ENCODE results near the gene VPS52.
A peak's percentile ranks its signal among the peaks of the same experiment; 100 is the strongest.

Gene VPS52, protein sequence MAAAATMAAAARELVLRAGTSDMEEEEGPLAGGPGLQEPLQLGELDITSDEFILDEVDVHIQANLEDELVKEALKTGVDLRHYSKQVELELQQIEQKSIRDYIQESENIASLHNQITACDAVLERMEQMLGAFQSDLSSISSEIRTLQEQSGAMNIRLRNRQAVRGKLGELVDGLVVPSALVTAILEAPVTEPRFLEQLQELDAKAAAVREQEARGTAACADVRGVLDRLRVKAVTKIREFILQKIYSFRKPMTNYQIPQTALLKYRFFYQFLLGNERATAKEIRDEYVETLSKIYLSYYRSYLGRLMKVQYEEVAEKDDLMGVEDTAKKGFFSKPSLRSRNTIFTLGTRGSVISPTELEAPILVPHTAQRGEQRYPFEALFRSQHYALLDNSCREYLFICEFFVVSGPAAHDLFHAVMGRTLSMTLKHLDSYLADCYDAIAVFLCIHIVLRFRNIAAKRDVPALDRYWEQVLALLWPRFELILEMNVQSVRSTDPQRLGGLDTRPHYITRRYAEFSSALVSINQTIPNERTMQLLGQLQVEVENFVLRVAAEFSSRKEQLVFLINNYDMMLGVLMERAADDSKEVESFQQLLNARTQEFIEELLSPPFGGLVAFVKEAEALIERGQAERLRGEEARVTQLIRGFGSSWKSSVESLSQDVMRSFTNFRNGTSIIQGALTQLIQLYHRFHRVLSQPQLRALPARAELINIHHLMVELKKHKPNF

GRCh38 chr6:33271468-33272274 lies at the start of gene VPS52, which contains the start of gene RPS18:
Gene VPS52 (minus strand): TSS chr6:33271876. CDS start chr6:33271675, 201 bp downstream.
Gene RPS18 (plus strand): TSS chr6:33272075. CDS start chr6:33272120, 45 bp downstream.
- peak; percentile 94 for DNase-seq (ENCODE audit: low spot score)

DNA sequence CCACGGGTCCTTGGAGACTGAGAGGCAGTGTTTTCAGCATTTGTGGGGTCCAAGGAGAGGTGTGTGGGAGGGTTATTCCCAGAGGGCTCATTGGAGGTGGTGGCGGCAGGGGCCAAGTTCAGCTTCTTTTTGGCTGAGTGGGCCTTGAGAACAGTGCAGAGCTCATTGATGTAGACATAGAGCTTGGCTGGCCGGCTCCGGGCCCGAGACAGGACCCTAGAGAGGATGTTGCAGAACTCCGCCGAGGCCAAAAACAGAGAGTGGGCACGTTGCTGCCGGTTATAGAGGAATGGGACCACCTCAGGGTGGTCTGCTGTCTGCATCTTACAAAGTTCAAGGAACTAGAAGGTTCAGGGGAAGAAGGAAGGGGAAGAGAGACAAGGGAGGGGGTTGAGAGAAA lies 49.6 kb upstream of the VPS52 start:
- no peak for DNase-seq (ENCODE audit: low spot score)

- DNase-seq (ENCODE audit: low spot score) = peak; percentile 84
These were observed 48.9 kb upstream of the VPS52 start for GRCh38 chr6:33320315-33321181.

DNA sequence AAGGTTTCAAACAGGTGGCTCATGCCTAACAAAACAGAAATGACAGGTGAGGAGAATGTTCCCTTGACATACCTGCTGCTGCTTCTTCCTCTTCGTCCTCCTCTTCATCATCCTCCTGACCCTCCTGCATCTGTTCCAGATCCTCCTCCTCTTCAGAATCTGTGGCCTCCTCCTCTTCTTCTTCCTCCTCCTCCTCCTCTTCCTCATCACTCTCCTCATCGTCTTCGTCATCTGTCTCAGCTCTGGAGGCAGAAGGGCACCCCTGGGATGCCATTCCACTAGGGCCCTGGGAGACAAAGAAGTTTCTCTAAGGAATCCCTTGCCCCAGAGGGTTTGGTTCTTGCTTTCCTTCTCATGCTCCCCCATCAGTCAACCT lies 48.3 kb upstream of the VPS52 start:
- DNase-seq (ENCODE audit: low spot score) = no peak

- no peak for DNase-seq (ENCODE audit: low spot score)
These were observed 46.9 kb upstream of the VPS52 start for GRCh38 chr6:33318426-33319073.

- DNase-seq (ENCODE audit: low spot score) = peak; percentile 94
These were observed 46.2 kb upstream of the VPS52 start, which contains the start of gene ZBTB22 for GRCh38 chr6:33317669-33318425. Gene ZBTB22 (minus strand): TSS chr6:33317744. CDS start chr6:33316916, 828 bp downstream.

- peak; percentile 94 for DNase-seq (ENCODE audit: low spot score)
These were observed 45.7 kb upstream of the VPS52 start for GRCh38 chr6:33317419-33317668.

DNA sequence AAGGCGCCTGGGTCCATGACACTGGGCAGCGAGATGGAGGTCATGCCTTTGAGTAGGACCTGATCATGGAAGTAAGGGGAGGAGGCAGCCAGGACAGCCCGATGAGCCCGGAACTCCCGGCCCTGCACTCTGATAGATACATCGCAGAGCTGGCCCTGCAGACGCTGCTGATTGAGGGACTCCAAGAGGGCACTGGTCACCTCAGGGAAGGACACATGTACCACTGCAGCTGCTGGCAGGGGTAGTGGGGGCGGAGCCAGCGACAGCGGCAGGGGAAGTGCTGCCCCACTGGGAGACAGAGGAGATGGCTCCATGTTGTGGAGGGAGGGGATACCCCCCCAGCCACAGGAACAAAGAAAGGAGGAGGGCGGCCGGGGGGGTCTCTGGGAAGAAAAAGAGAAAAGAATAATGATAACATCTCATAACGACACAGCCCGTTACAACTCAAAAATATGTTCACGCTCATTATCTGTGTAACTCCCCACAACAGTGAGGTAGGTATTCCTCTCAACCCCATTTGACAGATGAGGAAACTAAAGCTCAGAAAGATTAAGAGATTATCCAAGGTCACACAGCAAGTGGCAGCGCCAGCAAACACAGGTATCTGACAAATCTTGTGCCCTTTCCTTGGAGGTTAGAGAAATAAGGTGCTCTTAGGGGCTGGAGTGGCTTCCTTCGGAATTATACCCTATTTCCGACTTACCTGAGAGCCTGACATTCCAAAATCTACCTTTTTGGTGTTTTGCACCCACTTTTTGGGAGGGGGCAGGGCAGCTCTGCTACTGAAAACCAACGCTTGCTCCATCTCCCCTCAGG lies 45.1 kb upstream of the VPS52 start:
- no peak for DNase-seq (ENCODE audit: low spot score)

- DNase-seq (ENCODE audit: low spot score) = no peak
These were observed 44.3 kb upstream of the VPS52 start for GRCh38 chr6:33315793-33316602.

- DNase-seq (ENCODE audit: low spot score) = peak; percentile 33
These were observed 43.5 kb upstream of the VPS52 start for GRCh38 chr6:33314943-33315792.

DNA sequence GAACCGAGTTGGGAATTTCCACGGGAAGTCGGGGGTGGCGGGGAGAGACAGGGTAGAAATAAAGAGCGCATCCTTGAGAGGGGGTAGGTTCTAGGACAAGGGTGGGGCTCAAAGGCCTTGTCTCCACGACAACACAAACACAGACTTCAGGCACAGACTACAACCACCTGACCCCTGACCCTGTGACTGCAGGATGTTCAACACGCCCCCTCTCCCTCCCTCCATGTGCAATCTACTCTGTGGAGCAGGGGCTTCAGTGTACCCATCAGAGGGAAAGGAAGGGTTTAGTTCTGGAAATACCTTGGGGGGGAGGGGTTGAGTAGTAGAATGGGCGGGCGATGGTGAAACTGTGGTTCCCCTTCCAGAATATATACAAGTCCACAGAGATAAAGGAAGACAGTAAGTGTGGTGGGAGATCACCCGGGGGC lies 42.9 kb upstream of the VPS52 start:
- DNase-seq (ENCODE audit: low spot score) = peak; percentile 75

DNA sequence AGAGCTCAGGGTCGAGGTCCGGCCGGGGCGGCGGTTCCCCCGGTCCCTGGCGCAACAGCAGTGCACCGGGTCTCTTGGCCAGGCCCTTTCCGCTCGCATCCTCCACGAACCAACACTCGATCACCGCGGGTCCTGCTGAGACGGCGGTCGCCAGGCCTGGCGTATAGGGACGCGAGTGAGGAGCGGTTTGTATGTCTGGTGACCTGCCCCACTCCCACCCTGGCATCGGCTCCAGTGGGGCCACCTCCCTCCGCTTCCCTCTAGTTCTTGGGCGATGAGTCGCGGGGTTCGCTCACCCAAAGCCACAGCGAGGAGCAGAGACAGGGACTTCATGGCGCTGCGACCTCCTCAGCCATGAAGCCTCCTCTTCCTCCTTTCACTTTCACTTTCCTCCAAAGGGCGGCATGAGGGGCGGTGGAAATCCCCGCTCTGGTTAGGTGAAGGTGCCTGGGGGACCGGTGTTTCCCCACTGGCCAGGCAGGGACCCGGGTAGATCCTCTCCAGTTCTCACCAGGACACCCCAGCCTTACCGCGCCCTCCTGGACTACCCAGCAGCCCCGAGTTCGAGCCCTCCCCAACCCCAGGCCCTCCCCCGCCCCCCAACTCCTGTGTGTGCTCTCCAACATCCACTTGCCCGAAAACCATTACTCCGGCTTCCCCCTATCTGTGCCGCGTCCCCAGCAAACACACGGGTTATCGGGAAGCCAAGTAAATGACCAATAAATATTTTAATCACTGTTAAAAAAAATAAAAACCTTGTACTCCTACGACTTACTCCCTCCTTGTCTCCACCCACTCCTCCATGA lies 42.2 kb upstream of the VPS52 start, which contains the start of gene TAPBP:
TAPBP (minus strand) TSS at position 370 of the 806 bp plus-strand sequence; CDS start at position 333, 37 bp downstream.
- peak; percentile 63 for DNase-seq (ENCODE audit: low spot score)

- peak; percentile 50 for DNase-seq (ENCODE audit: low spot score)
These were observed 41.5 kb upstream of the VPS52 start for GRCh38 chr6:33313105-33313708.

DNA sequence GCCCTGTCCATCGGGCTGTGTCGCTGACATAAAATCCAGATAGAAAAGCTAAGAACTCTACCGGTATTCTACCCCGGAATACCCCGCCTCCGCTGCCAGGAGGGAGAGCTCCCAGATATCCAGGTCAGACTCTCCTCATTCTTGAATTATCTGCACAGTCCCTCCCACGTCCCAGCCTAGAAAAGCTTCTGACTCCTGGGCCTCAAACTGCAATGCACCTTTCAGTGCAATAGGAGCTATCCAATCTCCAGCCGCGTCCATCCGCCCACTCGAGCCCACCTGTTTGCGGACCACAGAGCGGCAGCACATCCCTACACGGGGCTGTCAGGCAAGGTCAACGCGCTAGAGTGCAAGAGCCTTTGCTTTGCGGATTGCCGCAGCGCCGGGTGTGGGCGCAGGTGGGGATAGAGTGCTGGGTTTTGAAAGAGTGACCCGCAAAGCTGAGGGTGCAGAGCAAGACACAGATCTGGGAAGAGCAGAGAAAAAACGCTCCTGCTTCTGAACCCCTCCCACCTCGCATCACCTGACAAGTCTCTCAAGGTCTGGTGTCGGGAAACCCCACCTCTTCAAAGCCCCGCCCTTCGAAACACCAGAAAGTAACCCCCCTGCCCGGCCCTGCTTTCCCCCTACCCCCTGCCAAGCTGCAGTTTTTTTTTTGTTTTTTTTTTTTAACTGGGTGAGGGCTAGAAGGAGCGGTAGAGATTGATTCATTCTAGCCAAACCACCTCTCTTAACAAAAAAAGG lies 40.9 kb upstream of the VPS52 start:
- DNase-seq (ENCODE audit: low spot score) = peak; percentile 54

- no peak for DNase-seq (ENCODE audit: low spot score)
These were observed 34.7 kb upstream of the VPS52 start for GRCh38 chr6:33306356-33306755.

All from GM03348 (cell line).